ENCODE measurements around the gene CHTF8.
"Not testable (repeated sequence)": the region's sequence is repeated elsewhere in the genome, so short reads cannot be mapped to it uniquely, and the experiment has no call there.

Gene CHTF8, protein sequence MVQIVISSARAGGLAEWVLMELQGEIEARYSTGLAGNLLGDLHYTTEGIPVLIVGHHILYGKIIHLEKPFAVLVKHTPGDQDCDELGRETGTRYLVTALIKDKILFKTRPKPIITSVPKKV

DNA sequence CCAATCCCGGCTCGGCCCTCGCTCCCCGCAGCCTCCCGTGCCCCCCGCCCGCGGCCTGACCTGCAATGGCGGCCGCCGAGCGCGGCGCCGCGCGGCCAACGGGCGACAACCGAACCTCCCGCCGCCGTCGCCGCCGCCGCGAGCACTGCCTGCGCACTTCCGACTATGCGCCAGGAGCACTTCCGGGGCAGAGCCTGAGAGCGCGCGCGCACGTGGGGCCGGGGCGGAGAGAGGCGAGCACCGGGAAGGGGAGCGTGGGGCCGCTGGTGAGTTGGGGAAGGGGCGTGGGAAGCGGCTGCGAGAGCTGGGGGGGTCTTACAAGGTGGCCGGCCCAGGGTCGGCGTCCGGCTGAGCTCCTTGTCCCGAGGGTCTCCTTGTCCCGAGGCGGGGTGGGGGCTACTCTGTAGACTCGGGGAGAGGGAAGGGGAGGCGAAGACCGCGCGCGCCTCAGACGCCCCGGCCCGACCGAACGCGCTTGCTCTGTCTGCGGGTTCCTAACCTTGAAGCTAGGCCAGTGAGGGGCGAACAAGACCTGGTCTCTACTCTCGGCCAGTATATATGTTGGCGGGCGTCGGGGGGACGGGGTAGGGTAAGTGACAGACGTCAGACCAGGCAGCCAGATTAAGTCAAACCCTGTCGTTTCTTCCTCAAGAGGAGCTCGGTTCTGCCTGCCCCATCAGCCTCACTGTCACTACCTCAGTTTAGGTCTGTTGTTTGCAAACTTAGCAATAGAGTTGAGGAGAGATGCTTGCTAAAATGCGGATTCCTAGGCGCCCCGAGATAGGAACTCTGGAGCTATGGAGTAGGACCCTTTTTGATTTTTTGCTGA lies at the start of gene CHTF8, which contains the start of gene UTP4:
TSS of gene CHTF8 (minus strand) at position 165 of the 829 bp plus-strand sequence. CDS start 11,130 bp downstream, outside the sequence.
TSS of gene UTP4 (plus strand) at position 226 of the 829 bp plus-strand sequence. CDS start 811 bp downstream, outside the sequence.
- DNase-seq = peak; percentile 64 to 66

DNA sequence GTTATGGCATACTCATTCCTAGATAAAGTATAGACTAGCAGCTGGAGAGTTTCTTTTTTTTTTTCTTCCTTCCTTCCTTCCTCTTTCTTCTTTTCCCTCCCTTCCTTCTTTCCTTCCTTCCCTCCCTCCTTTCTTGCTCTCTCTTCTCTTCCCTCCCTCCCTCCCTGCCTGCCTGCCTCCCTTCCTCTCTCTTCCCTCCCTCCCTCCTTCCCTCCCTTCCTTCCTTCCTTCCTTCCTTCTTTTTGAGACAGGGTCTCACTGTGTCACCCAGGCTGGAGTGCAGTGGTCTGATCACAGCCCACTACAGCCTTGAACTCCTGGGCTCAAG lies 47.6 kb upstream of the CHTF8 start:
- DNase-seq = no peak

DNA sequence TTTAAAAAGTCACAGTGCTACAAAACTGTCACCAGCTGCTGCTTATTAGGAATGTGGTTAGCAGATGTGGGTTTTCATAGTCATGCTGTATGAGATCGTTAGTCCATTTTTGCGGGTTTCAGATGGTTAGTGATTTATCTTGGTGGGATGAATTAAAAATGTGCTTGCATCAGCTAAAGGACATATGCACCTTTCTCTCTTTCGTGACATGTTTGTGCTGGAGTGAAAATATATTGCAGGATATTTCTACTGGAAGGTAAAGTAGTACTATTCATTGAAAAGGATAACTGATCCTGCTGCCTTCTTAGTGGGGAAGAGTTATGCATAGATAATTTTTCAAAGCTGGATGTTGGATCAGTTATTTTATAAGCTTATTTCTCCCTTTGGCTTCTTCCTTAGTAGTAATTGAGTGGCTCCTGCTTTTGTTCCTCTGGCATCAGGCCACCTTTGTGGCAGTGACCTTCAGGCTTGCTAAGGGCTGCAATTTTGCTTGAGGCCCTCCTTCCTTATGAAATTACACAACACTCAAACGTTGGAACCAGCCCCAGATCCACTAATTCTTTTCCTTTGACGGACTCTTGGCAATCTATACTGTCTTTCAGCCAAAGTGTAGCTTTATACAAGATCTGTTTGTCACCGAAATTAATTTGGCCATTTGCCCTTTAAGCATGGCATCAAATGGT lies 47.1 kb upstream of the CHTF8 start:
- peak; percentile 57 to 67 for DNase-seq

DNA sequence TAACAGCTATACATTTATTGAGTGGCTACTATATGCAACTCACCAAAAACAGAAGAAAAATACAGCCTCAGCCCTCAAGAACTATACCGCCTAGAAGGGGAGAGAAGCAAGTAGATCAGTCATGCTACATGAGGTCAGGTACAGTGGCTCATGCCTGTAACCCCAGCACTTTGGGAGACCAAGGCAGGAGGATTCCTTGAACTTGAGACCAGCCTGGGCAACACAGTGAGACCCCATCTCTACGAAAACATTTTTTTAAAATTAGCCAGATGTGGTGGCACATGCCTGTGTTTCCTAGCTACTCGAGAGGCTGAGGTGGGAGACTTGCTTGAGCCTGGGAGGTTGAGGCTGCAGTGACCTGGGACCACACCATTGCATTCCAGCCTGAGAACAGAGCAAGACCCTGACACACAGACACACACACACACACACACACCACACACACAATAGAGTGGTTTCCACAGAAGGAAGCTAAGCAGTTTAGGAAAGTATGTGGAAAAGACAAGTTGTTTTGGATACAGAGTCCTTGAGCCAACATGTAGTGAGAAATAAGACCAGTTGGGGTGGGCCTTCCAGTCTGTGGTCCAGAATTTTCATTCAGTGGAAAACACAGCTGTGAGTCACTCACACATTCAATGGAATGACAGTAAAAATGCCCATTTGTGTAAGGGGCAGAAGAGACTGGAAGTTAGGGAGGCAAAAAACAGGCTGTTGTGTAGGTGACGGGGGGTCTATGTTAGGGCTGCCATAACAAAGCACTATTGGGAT lies 43.8 kb upstream of the CHTF8 start:
- no peak for DNase-seq

DNA sequence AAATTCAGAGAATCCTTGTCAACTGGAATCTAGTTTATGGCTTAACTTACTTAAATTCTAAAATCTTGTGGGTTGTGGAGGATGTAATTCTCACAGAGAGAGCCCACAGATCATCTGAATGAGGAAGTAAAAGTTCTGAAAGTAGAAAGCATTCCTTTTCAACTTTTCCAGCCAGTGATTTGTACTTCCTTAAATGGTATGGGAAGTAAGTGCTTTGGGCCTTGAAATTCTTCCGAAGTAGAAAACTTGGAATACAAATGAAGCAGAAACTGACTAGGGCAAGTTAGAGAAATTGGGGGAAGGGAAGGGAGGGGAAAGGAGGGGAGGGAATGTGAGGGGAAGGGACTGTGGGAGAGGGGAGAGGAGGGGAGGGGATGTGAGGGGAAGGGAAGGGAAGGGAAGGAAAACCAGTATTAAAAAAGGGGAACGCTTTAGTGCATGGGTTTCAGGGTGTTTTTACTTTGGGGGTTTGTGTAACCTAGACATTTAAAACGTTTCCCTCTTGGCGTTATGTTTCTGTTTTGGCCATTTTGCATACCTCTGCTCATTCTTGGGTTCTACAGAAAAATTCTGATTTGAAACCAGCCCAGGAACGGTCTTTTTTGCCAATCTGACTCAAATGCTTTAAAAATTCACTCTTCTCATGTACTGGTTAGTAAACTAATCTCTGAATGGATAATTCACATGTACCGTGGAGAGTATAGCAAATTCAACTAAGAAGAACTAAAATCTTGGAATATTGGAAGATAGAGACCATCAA lies 39.1 kb upstream of the CHTF8 start:
- DNase-seq = no peak

DNA sequence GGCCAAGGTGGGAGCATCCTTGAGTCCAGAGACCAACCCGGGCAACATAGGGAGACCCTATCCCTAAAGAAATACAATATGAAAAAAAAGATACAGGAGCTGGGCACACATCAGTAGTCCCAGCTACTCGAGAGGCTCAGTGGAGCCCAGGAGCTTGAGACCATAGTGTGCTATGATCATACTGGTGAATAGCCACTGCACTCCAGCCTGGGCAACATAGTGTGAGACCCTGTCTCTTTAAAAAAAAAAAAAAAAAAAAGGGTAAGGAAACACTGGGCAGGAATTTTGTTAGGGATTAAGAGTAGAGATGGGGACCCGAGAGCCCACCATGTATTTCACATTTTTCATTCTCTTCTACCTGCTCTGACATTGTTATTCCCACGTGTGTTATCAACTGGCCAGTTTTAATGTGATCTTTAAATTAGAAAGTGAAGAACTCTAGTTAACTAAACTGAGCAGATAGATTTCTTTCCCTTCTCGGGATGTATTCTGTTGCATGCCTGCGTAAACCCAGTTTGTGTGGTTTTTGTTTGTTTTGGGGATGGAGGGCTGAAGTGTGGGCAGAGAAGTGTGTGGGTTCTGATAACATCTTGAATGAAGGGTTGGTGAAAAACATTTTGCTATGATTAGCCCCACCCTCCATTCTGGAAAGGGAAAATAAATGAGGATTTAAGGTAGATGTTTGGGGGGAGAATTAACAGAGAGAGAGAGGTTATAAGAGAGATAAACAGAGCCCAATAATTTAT lies 37.4 kb upstream of the CHTF8 start:
- DNase-seq = no peak

DNA sequence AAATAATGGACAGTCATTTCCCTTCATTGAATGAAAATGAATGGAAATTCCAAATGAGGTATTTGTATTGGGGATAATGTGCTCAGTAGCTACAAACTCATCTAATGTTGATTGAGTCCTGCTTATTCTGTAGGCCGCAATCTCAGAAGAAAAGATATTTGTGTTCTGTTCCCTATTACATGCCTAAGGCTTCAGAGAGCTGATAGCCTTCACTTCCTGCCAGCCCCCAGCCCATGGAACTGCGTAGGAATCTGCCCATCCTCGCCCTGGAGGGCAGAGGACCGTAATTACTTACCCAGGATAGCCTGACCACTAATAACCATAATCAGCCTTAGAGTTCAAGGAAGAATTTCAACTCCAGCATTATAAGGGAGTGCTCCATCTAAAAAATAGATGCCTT lies 36.7 kb upstream of the CHTF8 start:
- no peak for DNase-seq

DNA sequence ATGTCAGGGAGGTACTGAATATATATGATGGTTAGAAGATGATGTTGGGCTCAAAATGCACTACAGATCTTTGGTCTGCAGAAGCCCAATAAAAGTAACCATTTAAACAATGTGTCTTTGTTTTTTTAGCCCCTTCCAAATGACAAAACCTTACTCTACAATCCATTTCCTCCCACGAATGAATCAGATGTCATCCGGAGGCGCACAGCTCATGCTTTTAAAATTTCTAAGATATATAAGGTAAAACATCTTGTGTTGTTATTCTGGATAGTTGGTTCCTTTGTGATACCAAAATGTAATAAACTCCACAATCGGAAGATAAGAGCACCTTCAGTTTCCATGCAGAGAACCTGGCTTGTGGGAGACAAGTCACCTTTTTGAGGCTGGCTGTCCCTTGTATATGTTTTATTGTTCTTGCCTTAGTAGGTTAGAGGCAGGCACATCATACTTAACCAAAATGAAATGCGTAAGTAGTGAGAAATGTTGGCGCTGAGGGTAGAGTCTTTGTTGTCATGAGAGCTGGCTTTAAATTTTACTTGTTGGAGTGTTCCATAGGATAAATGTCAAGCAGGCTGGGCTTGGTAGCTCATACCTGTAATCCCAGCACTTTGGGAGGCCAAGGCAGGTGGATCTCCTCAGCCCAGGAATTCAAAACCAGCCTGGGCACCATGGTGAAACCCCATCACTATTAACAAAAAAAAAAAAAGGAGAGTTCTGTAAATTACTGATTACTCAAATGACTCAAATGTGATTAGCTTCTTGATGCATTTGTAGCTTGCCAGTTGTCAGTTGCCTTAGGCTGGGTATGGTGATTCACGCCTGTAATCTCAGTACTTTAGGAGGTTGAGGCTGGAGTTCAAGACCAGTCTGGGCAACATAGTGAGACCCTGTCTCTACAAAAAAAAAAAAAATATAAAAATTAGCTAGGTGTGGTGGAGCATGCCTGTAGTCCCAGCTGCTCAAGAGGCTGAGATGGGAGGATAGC lies 34.9 kb upstream of the CHTF8 start:
- DNase-seq = no peak

DNA sequence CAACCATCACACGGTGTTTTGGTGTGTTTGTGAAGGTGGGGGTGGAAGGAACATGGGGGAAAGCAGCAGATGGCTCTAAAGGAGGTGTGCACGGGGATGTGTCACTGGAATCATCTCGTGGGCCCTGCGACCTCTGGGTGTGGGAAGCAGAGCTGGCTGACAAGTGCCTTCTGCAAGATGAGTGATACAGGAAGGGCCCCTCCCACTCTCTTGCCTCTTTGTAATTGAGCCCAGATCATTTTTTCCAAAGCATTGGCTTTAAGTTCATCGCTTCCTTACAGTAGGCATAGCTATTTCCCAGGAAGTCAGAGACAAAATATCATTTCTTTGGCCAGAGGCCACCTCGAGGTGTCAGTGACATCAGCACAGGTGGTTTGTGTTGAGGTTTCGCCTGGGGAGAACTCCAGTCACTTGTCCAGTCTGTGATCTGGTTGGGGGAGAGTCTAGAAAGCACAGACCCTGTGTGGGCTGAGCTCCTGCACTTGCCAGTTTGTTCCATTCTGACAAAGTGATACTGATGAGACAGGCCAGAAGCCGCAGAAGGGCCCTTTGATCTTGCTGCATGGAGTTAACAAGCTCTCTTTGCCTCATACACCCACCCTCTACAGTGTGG lies 33.9 kb upstream of the CHTF8 start:
- no peak for DNase-seq

DNA sequence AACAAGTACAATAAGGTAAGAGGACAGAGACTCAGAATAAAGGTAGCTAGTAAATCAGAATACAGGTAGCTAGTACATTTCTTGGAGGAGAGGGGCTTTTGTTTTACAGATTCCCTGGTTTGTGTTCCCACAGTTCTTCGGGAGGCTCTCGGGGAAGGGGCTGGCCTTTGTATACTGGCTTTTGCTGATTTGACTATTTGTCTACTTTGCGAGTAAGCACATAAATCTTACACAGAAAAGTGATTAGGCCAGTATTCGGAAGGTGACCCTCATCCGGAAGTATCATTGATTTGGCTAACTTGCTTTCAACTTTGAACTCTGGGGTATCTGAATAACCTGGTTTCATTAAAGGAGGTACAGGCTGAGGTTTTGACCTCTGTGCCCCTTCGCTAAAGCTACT lies 33.2 kb upstream of the CHTF8 start:
- no peak for DNase-seq

DNA sequence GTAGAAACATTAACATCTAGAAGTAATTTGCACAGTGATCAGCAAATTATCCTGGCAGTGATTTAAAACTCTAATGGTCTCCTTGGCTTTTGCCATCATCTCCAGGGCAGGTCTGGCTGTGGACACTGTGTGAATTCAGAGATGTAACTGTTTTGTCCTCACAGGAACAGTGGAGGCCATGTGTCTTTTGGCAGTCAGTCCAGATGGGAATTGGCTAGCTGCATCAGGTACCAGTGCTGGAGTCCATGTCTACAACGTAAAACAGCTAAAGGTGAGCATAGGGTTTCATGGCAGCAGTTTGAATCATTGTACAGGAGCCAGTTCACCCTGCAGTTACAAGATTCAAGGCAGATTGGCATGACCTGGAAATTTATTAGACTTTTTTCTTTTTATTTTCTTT lies 27.8 kb upstream of the CHTF8 start:
- DNase-seq = no peak

DNA sequence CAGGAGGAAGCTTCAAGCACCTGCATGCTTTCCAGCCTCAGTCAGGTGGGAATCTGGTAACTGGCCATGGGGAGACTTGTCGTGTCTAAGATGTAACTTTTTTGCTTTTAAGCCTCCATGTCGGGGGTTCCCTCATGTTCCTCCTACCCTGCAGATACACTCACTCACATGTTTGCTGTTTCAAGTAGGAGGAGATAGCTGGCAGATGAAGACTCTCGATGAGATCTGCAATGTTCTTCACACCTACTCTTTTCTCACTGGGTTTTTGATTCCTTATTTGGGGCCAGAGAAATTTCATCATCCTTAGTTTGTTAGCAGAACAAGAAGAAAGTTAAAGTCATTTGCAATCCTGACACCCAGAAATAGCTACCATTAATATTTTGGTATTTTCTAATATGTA lies 24.8 kb upstream of the CHTF8 start:
- DNase-seq = no peak

DNA sequence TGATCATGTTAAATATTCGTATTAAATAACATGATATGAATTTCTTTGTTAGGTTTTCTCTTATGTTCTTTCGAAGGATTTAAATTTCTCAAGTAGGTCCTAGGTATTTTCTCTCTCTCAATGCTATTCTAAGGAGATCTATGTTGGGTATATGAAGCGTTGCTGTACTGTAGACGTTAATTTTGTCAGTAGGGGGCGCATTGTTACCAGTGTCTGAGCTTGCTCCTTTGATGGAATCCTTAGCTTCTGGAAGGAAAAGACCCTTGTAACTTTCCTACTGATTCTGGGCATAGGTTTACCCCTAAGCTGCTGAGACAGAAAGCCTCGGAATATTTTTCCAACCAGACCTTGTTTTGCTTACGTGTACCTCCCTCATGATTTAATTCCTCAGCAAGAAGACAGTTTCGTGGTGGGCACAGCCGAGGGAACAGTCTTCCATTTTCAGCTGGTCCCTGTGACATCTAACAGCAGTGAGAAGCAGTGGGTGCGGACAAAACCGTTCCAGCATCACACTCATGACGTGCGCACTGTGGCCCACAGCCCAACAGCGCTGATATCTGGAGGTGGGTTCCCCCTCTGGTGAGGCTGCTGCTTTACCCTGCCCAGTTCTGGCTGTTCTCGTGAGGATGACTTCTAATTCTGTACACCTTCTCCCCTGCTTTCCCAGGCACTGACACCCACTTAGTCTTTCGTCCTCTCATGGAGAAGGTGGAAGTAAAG lies 17.9 kb upstream of the CHTF8 start:
- DNase-seq = peak; percentile 60 to 69

DNA sequence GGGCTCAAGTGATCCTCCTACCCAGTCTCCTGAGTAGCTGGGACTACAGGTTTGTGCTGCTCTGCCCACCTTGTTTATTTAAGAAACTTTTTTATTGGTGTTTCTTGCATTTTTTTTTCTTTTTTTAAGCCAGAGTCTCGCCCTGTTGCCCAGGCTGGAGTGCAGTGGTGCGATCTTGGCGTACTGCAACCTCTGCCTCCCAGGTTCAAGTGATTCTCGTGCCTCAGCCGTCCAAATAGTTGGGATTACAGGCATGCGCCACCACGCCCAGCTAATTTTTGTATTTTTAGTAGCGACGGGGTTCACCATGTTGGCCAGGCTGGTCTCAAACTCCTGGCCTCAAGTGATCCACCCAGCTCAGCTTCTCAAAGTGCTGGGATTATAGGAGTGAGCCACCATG lies 17.2 kb upstream of the CHTF8 start:
- DNase-seq = not testable (repeated sequence)

DNA sequence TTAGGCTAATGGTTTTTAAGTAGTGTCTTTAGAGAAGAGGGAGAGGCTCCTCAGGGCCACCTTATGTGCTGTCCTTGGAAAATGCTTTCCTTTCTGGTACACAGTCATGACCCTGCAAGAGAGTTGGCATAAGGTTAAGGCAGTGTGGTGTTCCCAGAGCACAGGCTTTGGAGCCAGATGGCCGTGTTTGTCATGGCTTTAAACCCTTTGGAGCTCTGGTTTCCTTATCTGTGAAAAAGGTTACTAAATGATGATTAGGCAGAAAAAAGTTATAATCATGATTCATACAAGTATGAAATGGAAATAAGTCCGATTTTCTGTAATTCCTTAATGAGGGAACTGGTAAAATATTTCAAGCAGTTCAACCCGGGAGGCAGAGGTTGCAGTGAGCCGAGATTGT lies 13.3 kb upstream of the CHTF8 start:
- DNase-seq = no peak

DNA sequence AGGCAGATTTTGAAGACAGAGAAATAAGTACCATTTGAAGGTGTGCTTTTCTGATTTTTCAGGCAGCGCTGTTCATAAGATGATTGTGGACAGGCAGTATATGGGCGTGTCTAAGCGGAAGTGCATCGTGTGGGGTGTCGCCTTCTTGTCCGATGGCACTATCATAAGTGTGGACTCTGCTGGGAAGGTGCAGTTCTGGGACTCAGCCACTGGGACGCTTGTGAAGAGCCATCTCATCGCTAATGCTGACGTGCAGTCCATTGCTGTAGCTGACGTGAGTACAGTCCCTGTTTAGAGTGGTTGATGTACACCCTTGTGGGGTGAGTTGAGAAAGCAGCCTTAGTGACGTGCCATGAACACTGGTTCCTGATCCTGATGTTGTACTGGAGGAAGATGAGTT lies 10.7 kb upstream of the CHTF8 start:
- no peak for DNase-seq

DNA sequence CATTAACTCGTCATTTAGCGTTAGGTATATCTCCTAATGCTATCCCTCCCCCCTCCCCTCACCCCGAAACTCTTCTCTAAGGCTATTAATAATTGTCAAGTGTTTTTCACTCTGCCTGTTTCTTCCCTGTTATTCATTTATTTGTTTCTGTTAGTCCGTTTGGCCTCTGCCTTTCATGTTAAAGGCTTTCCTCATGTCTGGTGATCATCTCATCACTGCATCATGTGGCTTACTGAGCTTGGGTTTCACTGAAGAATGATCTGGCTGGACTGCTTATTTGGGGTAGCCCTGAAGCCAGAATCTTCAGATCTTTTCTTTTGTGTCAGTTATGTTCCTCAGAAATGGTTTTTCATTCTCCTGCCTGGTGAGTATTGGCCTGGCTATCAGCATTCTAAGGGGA lies 9.5 kb upstream of the CHTF8 start:
- no peak for DNase-seq

DNA sequence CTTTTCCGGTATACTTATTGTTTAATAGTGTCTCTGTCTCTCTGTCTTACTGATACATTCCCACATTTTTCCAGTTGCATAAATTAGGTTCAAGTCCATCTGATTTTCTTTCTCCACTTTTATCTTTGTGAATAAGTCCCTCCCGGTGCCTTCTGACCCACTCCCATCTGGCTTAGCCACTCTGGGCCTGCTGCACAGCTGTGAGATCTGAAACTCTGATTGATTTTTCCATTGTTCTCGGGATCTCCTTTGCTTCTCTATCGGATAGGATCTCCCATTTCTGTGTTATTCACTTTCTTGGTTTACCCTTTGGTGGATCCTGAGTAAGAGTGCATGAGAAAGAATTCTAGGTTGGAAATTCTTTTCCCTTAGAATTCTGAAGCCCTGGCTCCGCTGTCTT lies 8.6 kb upstream of the CHTF8 start:
- no peak for DNase-seq

DNA sequence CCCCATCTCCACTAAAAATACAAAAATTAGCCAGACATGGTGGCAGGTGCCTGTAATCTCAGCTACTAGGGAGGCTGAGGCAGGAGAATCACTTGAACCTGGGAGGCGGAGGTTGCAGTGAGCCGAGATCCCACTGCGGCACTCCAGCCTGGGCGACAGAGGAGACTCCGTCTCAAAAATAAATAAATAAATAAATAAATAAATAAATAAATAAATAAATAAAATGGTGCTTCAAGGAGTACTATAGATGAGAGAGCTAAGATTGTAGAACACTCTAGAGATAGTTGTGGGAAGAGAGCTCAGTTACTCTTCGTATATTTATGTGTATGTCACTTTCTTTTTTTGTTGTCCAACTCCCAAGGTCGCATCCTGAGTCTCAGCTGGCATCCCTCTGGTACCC lies 7.1 kb upstream of the CHTF8 start:
- DNase-seq = not testable (repeated sequence)
